Measurements from ENCODE around the gene PALS2. TPM values are rescaled to one million over a fixed set of nuclear protein-coding genes. Genes with fewer than 3 reads are reported as not detected.

The PALS2 gene
- 26.3 and 45.1 TPM in 2 replicates for total RNA-seq (2014; rRNA removed; shearing (Covaris generic))
- total RNA-seq (2022), result 74.0 and 75.9 TPM in 2 replicates
- Bru-seq, nascent RNA, result percentile 92 among the genes with signal in this experiment
- BruChase-seq, experiment 1, labeled RNA remaining after a 6-hour chase, result percentile 85 among the genes with signal in this experiment
- BruChase-seq, experiment 2, labeled RNA remaining after a 2-hour chase, result percentile 86 among the genes with signal in this experiment
- long read RNA-seq, full-length matches to known transcripts, result 11 of 33 reads
- long read RNA-seq, partial matches to known transcripts, result 2 of 33 reads
- long read RNA-seq, other reads (novel, unspliced or antisense), result 20 of 33 reads

- Histone ChIP-seq H3K9me2 (ENCODE audit: insufficient read depth, low read length) (no peaks in the 10 kb centered on the region), H2AFZ (ENCODE audit: low read length) (peak within 1 kb of the TSS; percentile 95), H3K79me2 (ENCODE audit: insufficient read depth, low read depth, low read length) (peaks cover 42% of the 10 kb centered on the region), H3K27ac (ENCODE audit: low read depth, low read length, poor library complexity, severe bottlenecking) (peak within 1 kb of the TSS; percentile 64), H3K4me2 (ENCODE audit: low read length) (peak within 1 kb of the TSS; percentile 96), H3K36me3 (ENCODE audit: insufficient read depth, low read length) (no peaks in the 10 kb centered on the region), H3K4me1 (ENCODE audit: insufficient read depth, low read length, poor library complexity, severe bottlenecking) (peaks cover 35% of the 10 kb centered on the region), H3K4me3 (ENCODE audit: low read depth, low read length, poor library complexity, severe bottlenecking) (peak within 1 kb of the TSS; percentile 96), H4K20me1 (ENCODE audit: insufficient read depth, low read length) (peaks cover 36% of the 10 kb centered on the region), H3K9me3 (ENCODE audit: low read length) (no peaks in the 10 kb centered on the region)
- intact Hi-C loops (cut with micrococcal nuclease; ENCODE audit: unreplicated experiment), result loop anchor here (5.0 to 10.0 kb wide), 3 partner anchors 222 to 1028 kb away; no protein-coding TSS in a partner anchor
- TF ChIP-seq EZH2phosphoT487 (IDR thresholded peaks at IDR 0.05; ENCODE audit: borderline replicate concordance, low read depth, low read length), result no peak
- TF ChIP-seq CTCF (conservative IDR thresholded peaks at IDR 0.05; ENCODE audit: low read length), result no peak
- ChIA-PET POLR2A (interaction anchor here (0.9 to 1.2 kb wide), 2 partner anchors 13 to 19 kb away, joined by 3 read pairs; no protein-coding TSS in a partner anchor), CTCF (ENCODE audit: unreplicated experiment) (no interaction called here)
- no TSS peak for BruUV-seq (replicated peaks)
- DNase-seq (ENCODE audit: low spot score), result peak; percentile 88
These were observed at the start of gene PALS2 for GRCh38 chr7:24572997-24573553. TSS of gene PALS2 (plus strand) at chr7:24573452. CDS start at chr7:24623668, 50,216 bp downstream.

GRCh38 chr7:24531255-24531654 is 42.0 kb upstream of the PALS2 start:
- H4K20me1 ChIP-seq (ENCODE audit: insufficient read depth, low read length), result no peaks in the 10 kb centered on the region
- TF ChIP-seq EZH2phosphoT487 (IDR thresholded peaks at IDR 0.05; ENCODE audit: borderline replicate concordance, low read depth, low read length), result no peak
- no peak for TF ChIP-seq CTCF (conservative IDR thresholded peaks at IDR 0.05; ENCODE audit: low read length)
- no peaks in the 10 kb centered on the region for H3K9me3 ChIP-seq (ENCODE audit: low read length)
- no peaks in the 10 kb centered on the region for H3K9me2 ChIP-seq (ENCODE audit: insufficient read depth, low read length)
- H3K36me3 ChIP-seq (ENCODE audit: insufficient read depth, low read length), result no peaks in the 10 kb centered on the region
- H3K4me1 ChIP-seq (ENCODE audit: insufficient read depth, low read length, poor library complexity, severe bottlenecking), result no peaks in the 10 kb centered on the region
- H3K4me3 ChIP-seq (ENCODE audit: low read depth, low read length, poor library complexity, severe bottlenecking), result no peak overlapping the region
- H3K27ac ChIP-seq (ENCODE audit: low read depth, low read length, poor library complexity, severe bottlenecking), result no peak overlapping the region
- POLR2A ChIA-PET, result no interaction called here
- no peaks in the 10 kb centered on the region for H3K79me2 ChIP-seq (ENCODE audit: insufficient read depth, low read depth, low read length)
- no peak for DNase-seq (ENCODE audit: low spot score)
- no peak overlapping the region for H2AFZ ChIP-seq (ENCODE audit: low read length)
- CTCF ChIA-PET (ENCODE audit: unreplicated experiment), result no interaction called here
- no peak overlapping the region for H3K4me2 ChIP-seq (ENCODE audit: low read length)
- intact Hi-C loops (cut with micrococcal nuclease; ENCODE audit: unreplicated experiment), result no loop called here
- no TSS peak for BruUV-seq (replicated peaks)

- no peak for DNase-seq (ENCODE audit: low spot score)
- no peaks in the 10 kb centered on the region for H4K20me1 ChIP-seq (ENCODE audit: insufficient read depth, low read length)
- no peaks in the 10 kb centered on the region for H3K9me2 ChIP-seq (ENCODE audit: insufficient read depth, low read length)
- H3K27ac ChIP-seq (ENCODE audit: low read depth, low read length, poor library complexity, severe bottlenecking), result no peak overlapping the region
- no peak overlapping the region for H2AFZ ChIP-seq (ENCODE audit: low read length)
- H3K4me3 ChIP-seq (ENCODE audit: low read depth, low read length, poor library complexity, severe bottlenecking), result no peak overlapping the region
- H3K36me3 ChIP-seq (ENCODE audit: insufficient read depth, low read length), result no peaks in the 10 kb centered on the region
- H3K79me2 ChIP-seq (ENCODE audit: insufficient read depth, low read depth, low read length), result no peaks in the 10 kb centered on the region
- BruUV-seq (replicated peaks), result no TSS peak
- H3K9me3 ChIP-seq (ENCODE audit: low read length), result no peaks in the 10 kb centered on the region
- H3K4me2 ChIP-seq (ENCODE audit: low read length), result no peak overlapping the region
- ChIA-PET CTCF (ENCODE audit: unreplicated experiment) (no interaction called here), POLR2A (no interaction called here)
- no peak for TF ChIP-seq CTCF (conservative IDR thresholded peaks at IDR 0.05; ENCODE audit: low read length)
- no peak for TF ChIP-seq EZH2phosphoT487 (IDR thresholded peaks at IDR 0.05; ENCODE audit: borderline replicate concordance, low read depth, low read length)
- intact Hi-C loops (cut with micrococcal nuclease; ENCODE audit: unreplicated experiment), result no loop called here
- no peaks in the 10 kb centered on the region for H3K4me1 ChIP-seq (ENCODE audit: insufficient read depth, low read length, poor library complexity, severe bottlenecking)
These were observed 36.6 kb upstream of the PALS2 start for GRCh38 chr7:24536682-24537081.
